Neural crest cell (in vitro differentiated cells): Measurements from ENCODE around the gene ZNF697. TPM values are rescaled to one million over a fixed set of nuclear protein-coding genes. Genes with fewer than 3 reads are reported as not detected.
"Not testable (repeated sequence)": the region's sequence is repeated elsewhere in the genome, so short reads cannot be mapped to it uniquely, and the experiment has no call there.

Source experiments
- DNase-seq: peaks from one replicate; pipeline ENCODE4 v3.0.0; 2021; ENCODE audit warnings: low read depth, mixed read lengths, low spot score
- H3K27ac Mint-ChIP-seq: one replicate; pipeline ENCODE4 v1.8.0; 2021; ENCODE audit warnings: mild to moderate bottlenecking, mixed read lengths; ENCODE audit not compliant: unreplicated experiment
- H3K27me3 Mint-ChIP-seq: 2 replicates; pipeline ENCODE4 v1.8.0; 2021; ENCODE audit warnings: low read depth, mild to moderate bottlenecking, mixed read lengths
- H3K36me3 Mint-ChIP-seq: 2 replicates; pipeline ENCODE4 v1.8.0; 2021; ENCODE audit warnings: low read depth, mild to moderate bottlenecking, mixed read lengths
- H3K4me1 Mint-ChIP-seq: 2 replicates; pipeline ENCODE4 v1.8.0; 2021; ENCODE audit warnings: mixed read lengths
- H3K4me3 Mint-ChIP-seq: one replicate; pipeline ENCODE4 v1.8.0; 2021; ENCODE audit warnings: mild to moderate bottlenecking, mixed read lengths
- H3K9me3 Mint-ChIP-seq: 2 replicates; pipeline ENCODE4 v1.8.0; 2021; ENCODE audit warnings: mixed read lengths
- long read RNA-seq: library from polyadenylated mRNA; unstranded; transcript quantifications from one replicate; pipeline ENCODE4 v2.0.0, GENCODE V29; 2020
- total RNA-seq: library from RNA; stranded (reverse); gene quantifications from 2 replicates; pipeline ENCODE4 v1.2.1, GENCODE V29; 2021
- TF ChIP-seq, protein P1 (sequence below): fragments of 200-600 bp; sonication (generic); conservative IDR thresholded peaks from 2 replicates; pipeline ENCODE4 v1.5.0; 2021; ENCODE audit warnings: antibody characterized with exemption, mild to moderate bottlenecking

Gene ZNF697
- total RNA-seq: 18.6 and 19.5 TPM in 2 replicates
- long read RNA-seq: 0 reads

DNA sequence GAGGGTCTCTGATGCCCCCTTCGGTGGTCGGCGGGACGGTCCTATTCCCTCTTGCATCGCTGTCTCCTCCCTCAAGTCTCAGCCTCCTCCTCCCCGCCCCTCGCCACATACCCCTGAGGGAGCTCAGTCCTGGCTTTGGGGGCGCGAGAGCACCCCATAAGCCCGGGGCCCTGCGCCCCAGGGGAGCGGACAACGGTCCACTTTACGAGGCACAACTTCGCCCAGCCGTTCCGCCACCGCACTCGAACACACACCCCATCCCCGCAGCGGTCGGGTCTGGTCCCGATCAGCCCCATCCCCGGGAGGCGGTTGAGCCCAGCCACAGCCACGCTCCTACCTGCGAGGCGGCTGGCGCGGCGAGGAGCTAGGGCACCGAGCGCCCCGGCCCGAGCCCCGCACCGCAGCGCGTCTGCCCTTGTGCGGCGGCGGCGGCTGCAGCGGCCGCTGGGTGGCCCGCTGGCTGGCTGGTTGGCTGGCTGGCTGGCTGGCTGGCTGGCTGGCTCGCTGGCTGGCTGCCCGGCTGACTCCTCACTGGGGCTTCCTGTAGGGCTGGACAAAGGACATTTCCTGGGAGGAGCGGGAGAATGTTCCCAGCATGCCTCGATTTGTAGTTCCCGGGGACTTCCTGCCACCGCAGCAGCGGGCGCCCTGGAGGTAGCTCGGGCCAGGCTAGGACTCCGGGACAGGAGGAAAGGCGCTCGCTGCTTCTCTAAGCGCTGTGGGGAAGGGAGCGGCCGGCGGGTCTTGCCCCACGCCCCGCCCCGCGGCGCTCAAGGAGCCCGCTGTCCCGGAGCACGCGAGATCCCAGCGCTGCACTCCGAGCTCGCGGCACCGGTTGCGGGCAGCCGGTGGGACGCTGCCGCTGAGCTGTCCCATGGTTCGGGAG, at the start of gene ZNF697:
Gene ZNF697 (minus strand): TSS at position 533 of the 886 bp plus-strand sequence. CDS start 22,166 bp downstream, outside the sequence.
- H3K27ac Mint-ChIP-seq: peak within 1 kb of the TSS; percentile 99
- peaks cover 5% of the 10 kb centered on the region for H3K27me3 Mint-ChIP-seq
- TF ChIP-seq, protein P1, sequence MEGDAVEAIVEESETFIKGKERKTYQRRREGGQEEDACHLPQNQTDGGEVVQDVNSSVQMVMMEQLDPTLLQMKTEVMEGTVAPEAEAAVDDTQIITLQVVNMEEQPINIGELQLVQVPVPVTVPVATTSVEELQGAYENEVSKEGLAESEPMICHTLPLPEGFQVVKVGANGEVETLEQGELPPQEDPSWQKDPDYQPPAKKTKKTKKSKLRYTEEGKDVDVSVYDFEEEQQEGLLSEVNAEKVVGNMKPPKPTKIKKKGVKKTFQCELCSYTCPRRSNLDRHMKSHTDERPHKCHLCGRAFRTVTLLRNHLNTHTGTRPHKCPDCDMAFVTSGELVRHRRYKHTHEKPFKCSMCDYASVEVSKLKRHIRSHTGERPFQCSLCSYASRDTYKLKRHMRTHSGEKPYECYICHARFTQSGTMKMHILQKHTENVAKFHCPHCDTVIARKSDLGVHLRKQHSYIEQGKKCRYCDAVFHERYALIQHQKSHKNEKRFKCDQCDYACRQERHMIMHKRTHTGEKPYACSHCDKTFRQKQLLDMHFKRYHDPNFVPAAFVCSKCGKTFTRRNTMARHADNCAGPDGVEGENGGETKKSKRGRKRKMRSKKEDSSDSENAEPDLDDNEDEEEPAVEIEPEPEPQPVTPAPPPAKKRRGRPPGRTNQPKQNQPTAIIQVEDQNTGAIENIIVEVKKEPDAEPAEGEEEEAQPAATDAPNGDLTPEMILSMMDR: peak; percentile 62
- H3K9me3 Mint-ChIP-seq: no peaks in the 10 kb centered on the region
- peak; percentile 85 for DNase-seq
- no peaks in the 10 kb centered on the region for H3K36me3 Mint-ChIP-seq
- H3K4me1 Mint-ChIP-seq: peaks cover 54% of the 10 kb centered on the region
- peak within 1 kb of the TSS; percentile 99 for H3K4me3 Mint-ChIP-seq

DNA sequence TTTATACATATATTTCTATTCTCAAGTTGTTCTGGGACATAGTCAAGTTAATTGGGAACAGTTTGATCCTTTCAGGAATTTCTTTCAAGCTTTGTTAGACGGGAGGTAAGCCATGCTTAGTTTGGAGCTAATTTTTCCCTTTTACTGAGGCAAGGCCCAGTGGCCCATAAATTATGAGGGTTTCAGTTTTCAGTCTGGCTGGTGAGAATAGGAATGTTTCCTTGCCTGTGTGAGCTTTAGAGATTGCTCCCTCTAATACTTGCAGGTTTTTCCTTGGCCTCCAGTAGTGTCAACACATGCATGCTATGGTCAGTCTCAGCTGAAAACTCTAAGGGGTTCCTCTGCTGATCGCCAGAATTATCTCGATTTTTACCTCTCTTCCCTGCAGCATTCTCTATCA, 49.5 kb upstream of the ZNF697 start:
- Mint-ChIP-seq H3K9me3 (peaks cover 15% of the 10 kb centered on the region), H3K4me3 (no peak overlapping the region), H3K4me1 (no peaks in the 10 kb centered on the region), H3K36me3 (peaks cover 9% of the 10 kb centered on the region), H3K27ac (no peak overlapping the region), H3K27me3 (peaks cover 2% of the 10 kb centered on the region)
- TF ChIP-seq, protein P1: no peak
- DNase-seq: no peak

DNA sequence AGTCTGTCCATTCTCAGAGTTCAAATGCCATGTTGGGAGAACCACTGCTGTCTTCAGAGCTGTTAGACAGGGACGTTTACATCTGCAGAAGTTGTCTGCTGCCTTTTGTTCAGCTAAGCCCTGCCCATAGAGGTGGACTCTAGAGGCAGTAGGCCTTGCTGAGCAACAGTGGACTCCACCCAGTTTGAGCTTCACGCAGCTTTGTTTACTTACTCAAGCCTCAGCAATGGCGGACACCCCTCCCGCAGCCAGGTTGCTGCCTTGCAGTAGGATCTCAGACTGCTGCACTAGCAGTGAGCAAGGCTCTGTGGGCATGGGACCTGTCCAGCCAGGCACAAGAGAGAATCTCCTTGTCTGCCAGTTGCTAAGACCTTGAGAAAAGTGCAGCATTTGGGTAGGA, 48.8 kb upstream of the ZNF697 start:
- H3K27ac Mint-ChIP-seq, H3K4me1 Mint-ChIP-seq, H3K4me3 Mint-ChIP-seq, DNase-seq, H3K27me3 Mint-ChIP-seq, H3K36me3 Mint-ChIP-seq: not testable (repeated sequence)
- peaks cover 11% of the 10 kb centered on the region for H3K9me3 Mint-ChIP-seq

DNA sequence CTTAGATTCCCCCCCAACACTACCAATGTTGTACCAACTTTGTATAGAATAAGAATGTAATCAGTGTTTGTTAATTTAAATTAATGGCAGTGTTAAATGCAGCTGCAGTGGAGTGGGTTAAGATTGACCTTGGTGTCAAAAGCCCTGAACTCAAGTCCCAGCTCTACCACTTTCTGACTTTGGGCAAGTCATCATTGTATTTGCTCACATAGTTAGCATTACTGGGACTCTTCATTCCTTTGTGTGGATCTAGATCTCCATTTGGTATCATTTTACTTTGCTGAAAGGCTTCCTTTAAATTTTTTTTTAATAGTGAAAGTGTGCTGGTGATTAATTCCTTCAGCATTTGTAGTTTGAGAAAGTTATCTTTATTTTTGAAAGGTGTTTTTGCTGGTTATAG, 41.4 kb upstream of the ZNF697 start:
- peaks cover 2% of the 10 kb centered on the region for H3K27me3 Mint-ChIP-seq
- TF ChIP-seq, protein P1: no peak
- no peaks in the 10 kb centered on the region for H3K36me3 Mint-ChIP-seq
- H3K4me3 Mint-ChIP-seq: no peak overlapping the region
- H3K9me3 Mint-ChIP-seq: peaks cover 8% of the 10 kb centered on the region
- peaks cover 14% of the 10 kb centered on the region for H3K4me1 Mint-ChIP-seq
- no peak overlapping the region for H3K27ac Mint-ChIP-seq
- no peak for DNase-seq

DNA sequence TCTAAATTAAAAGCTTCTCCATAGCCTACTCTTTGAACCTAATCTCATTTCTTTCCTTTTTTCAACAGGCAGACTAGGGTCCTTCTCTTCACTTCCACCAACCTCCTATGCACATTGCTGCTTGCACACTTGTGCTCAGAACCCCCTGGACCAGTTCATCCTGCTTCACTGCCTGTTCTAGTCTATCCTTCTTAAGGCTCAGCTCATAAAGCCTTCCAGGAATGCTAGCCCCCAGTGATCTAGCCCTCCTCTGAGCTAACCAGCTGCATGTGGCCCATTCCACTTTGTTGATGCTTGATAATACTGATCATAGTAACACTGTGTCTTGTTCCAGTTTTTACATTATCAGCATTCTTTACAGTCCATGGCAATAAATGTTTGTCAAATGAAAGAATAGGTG, 40.7 kb upstream of the ZNF697 start:
- Mint-ChIP-seq H3K27ac (no peak overlapping the region), H3K36me3 (no peaks in the 10 kb centered on the region), H3K9me3 (peaks cover 8% of the 10 kb centered on the region), H3K4me1 (peaks cover 18% of the 10 kb centered on the region), H3K27me3 (no peaks in the 10 kb centered on the region), H3K4me3 (no peak overlapping the region)
- TF ChIP-seq, protein P1: no peak
- DNase-seq: no peak

DNA sequence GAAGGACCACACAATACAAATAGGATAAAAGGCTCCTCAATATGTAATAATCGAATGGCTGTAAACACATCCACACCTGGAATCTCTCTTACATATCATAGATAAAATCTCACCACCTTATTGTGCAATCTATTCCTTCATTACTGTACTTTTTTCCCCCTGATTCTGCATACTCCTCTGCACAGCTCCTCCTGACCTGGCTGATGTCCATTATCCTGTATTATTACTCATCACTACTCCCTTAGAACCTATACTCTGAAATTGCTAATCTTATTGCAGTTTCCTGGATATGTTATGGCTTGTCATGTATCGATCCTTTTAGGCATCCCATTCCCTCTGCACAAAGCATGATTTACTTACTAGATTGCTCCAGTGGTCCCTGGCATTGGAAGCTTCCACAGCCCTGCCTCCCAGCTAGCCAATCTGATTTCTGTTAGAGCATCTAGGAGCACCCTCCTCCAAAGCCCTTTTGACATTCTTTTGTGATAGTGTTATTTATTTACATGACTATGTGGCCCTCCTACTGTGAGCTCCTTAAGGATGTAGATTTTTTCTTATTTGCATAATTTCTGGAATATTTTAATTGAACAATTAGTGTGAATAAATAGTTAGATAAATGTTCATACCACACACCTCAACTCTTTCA, 39.5 kb upstream of the ZNF697 start:
- no peak overlapping the region for H3K27ac Mint-ChIP-seq
- TF ChIP-seq, protein P1: no peak

More for the DNA sequence above, 39.5 kb upstream of the ZNF697 start:
- Mint-ChIP-seq H3K36me3 (no peaks in the 10 kb centered on the region), H3K9me3 (peaks cover 6% of the 10 kb centered on the region), H3K27me3 (no peaks in the 10 kb centered on the region), H3K4me3 (no peak overlapping the region), H3K4me1 (peaks cover 18% of the 10 kb centered on the region)
- DNase-seq: no peak
